Amygdala (tissue), 56 donors: Measurements from ENCODE around the gene TP53.

Source experiments
- DNase-seq, 56 donors: peaks; one replicate each; lab custom pipeline; 2025; lab: John Stamatoyannopoulos, UW

Gene TP53

GRCh38 chr17:7707858-7708750 is 20.8 kb upstream of the TP53 start:
- DNase-seq = no peak

- DNase-seq = peak in 12 of 56 donors; percentile 10 to 28 (median 20)
Observed at GRCh38 chr17:7707446-7707845, 20.2 kb upstream of the TP53 start.

GRCh38 chr17:7706631-7707354 is 19.5 kb upstream of the TP53 start:
- no peak for DNase-seq

GRCh38 chr17:7705269-7706255 is 18.3 kb upstream of the TP53 start:
- no peak for DNase-seq

- DNase-seq = peak in 16 of 56 donors; percentile 9 to 69 (median 26)
Observed at GRCh38 chr17:7704601-7705268, 17.4 kb upstream of the TP53 start, which contains the start of gene EFNB3. TSS of gene EFNB3 (plus strand) at chr17:7705202. CDS start at chr17:7705599, 397 bp downstream.

GRCh38 chr17:7703584-7704479 is 16.5 kb upstream of the TP53 start:
- peak in 37 of 56 donors; percentile 24 to 77 (median 54) for DNase-seq

GRCh38 chr17:7702776-7703175 is 15.5 kb upstream of the TP53 start:
- no peak for DNase-seq

GRCh38 chr17:7701681-7702080 is 14.4 kb upstream of the TP53 start:
- DNase-seq = no peak

- no peak for DNase-seq
Observed at GRCh38 chr17:7700510-7700909, 13.2 kb upstream of the TP53 start.

GRCh38 chr17:7697828-7698588 is 10.7 kb upstream of the TP53 start:
- no peak for DNase-seq

GRCh38 chr17:7695586-7695985 is 8.3 kb upstream of the TP53 start:
- no peak for DNase-seq

GRCh38 chr17:7688808-7689316 is 1.6 kb upstream of the TP53 start:
- DNase-seq = no peak

- peak; percentile 58 to 99 (median 96) for DNase-seq
Observed at GRCh38 chr17:7687908-7688807, 868 bp upstream of the TP53 start, which contains the start of gene WRAP53. TSS of gene WRAP53 (plus strand) at chr17:7688477. CDS start at chr17:7688649, 172 bp downstream.

- peak in 52 of 56 donors; percentile 35 to 93 (median 82) for DNase-seq
Observed at GRCh38 chr17:7686222-7687071, 843 bp downstream of the TP53 start.

GRCh38 chr17:7685533-7686221 is 1.6 kb downstream of the TP53 start:
- DNase-seq = peak in 54 of 56 donors; percentile 44 to 95 (median 86)
